Activated naive CD4-positive, alpha-beta T cell treated with anti-CD3 and anti-CD28 coated beads, Interleukin-2, amount 10 ng/mL, durations not matched to agents 7 days and 5 days (primary cell): Measurements from ENCODE around the gene SEC16B.

Source experiments
- CTCF ChIA-PET: fragments of 350-600 bp; sonication (Branson Sonifier 250); formaldehyde crosslinking; loops from one replicate; lab custom pipeline; 2021; ENCODE audit warnings: antibody characterized with exemption; lab: Charles Lee
- DNase-seq: peaks from one replicate; pipeline ENCODE4 v3.0.0-alpha.2; 2020
- H3K27ac Mint-ChIP-seq: one replicate; pipeline ENCODE4 v1.8.0; 2021; ENCODE audit warnings: mild to moderate bottlenecking, moderate library complexity, mixed read lengths
- H3K27me3 Mint-ChIP-seq: one replicate; pipeline ENCODE4 v1.8.0; 2021; ENCODE audit warnings: mild to moderate bottlenecking, mixed read lengths
- H3K36me3 Mint-ChIP-seq: one replicate; pipeline ENCODE4 v1.8.0; 2021; ENCODE audit warnings: mixed read lengths
- H3K4me1 Mint-ChIP-seq: one replicate; pipeline ENCODE4 v1.8.0; 2021; ENCODE audit warnings: mixed read lengths
- H3K4me3 Mint-ChIP-seq: one replicate; pipeline ENCODE4 v1.8.0; 2021; ENCODE audit warnings: mild to moderate bottlenecking, moderate library complexity, mixed read lengths
- H3K9me3 Mint-ChIP-seq: one replicate; pipeline ENCODE4 v1.8.0; 2021; ENCODE audit warnings: mixed read lengths

Gene SEC16B

DNA sequence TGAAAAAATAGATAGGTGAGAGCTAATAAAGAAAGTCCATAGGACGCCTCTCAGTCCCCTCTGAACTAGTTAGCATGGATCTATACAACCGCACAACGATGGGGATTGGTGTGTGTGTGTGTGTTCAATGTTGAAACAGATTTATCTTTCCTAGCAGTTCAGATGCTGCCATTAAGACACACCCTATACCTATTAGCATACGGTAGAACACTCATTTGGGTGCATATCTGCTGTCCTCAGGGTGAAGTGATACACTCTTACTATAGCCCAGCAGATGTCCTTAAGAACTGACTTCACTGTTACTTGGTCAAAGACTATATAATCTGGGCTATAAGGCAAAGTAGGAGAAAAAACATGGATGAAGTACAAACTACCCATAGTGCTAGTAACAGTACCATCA, 4.6 kb downstream of the SEC16B start:
- no peaks in the 10 kb centered on the region for H3K27me3 Mint-ChIP-seq
- no peaks in the 10 kb centered on the region for H3K4me1 Mint-ChIP-seq
- H3K36me3 Mint-ChIP-seq = no peaks in the 10 kb centered on the region
- H3K27ac Mint-ChIP-seq = no peak overlapping the region
- DNase-seq = no peak
- H3K9me3 Mint-ChIP-seq = no peaks in the 10 kb centered on the region
- CTCF ChIA-PET = no interaction called here
- no peak overlapping the region for H3K4me3 Mint-ChIP-seq

- H3K27me3 Mint-ChIP-seq = no peaks in the 10 kb centered on the region
- no peak for DNase-seq
- H3K9me3 Mint-ChIP-seq = no peaks in the 10 kb centered on the region
- no peaks in the 10 kb centered on the region for H3K36me3 Mint-ChIP-seq
- CTCF ChIA-PET = no interaction called here
- H3K4me3 Mint-ChIP-seq = no peak overlapping the region
- H3K27ac Mint-ChIP-seq = no peak overlapping the region
- H3K4me1 Mint-ChIP-seq = no peaks in the 10 kb centered on the region
These were observed 5.5 kb downstream of the SEC16B start for GRCh38 chr1:177964336-177964735.

GRCh38 chr1:177960939-177961622, 8.8 kb downstream of the SEC16B start:
- no peaks in the 10 kb centered on the region for H3K9me3 Mint-ChIP-seq
- no peak for DNase-seq
- H3K27me3 Mint-ChIP-seq = no peaks in the 10 kb centered on the region
- CTCF ChIA-PET = interaction anchor here (1.1 kb wide), 1 partner anchor 13 kb away, joined by 3 read pairs; no protein-coding TSS in a partner anchor
- H3K4me1 Mint-ChIP-seq = no peaks in the 10 kb centered on the region
- H3K36me3 Mint-ChIP-seq = no peaks in the 10 kb centered on the region
- no peak overlapping the region for H3K4me3 Mint-ChIP-seq
- H3K27ac Mint-ChIP-seq = no peak overlapping the region

DNA sequence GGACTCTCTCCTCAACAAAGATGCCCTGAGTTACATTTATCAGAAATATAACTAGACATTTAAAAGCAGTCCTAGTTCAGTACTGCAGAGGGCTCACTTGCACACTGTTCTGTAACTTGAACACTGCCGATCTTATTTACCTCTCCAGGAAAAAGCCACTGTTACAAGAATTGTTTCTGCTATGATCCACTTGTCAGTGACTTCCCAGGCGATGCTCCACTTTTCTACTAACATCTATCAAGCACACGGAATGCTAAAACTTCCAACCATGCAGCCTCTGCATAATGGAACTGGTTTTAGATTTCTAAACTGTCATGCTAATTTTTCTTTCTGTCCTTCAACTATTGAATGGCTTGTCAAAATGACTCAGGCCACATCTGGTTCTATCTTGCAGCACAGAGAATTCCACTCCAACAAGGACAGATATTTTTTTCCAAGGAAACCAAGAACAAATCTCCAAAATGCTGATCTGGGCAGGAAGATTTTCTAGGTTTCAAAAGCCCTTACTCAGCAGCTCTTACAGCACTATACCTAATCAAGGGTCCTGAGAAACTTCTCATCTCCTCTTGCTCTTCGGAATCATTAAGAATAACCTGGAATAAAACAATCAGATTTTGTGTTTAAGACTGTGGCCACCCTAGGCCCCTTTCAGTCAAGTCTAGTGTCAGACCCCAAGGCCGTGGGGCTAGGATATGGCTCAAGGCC, 9.9 kb downstream of the SEC16B start:
- H3K27me3 Mint-ChIP-seq = no peaks in the 10 kb centered on the region
- no peak for DNase-seq
- H3K36me3 Mint-ChIP-seq = no peaks in the 10 kb centered on the region
- CTCF ChIA-PET = no interaction called here
- H3K9me3 Mint-ChIP-seq = no peaks in the 10 kb centered on the region
- H3K4me3 Mint-ChIP-seq = no peak overlapping the region
- H3K27ac Mint-ChIP-seq = no peak overlapping the region
- H3K4me1 Mint-ChIP-seq = no peaks in the 10 kb centered on the region

- H3K9me3 Mint-ChIP-seq = no peaks in the 10 kb centered on the region
- H3K4me1 Mint-ChIP-seq = no peaks in the 10 kb centered on the region
- H3K36me3 Mint-ChIP-seq = no peaks in the 10 kb centered on the region
- no peaks in the 10 kb centered on the region for H3K27me3 Mint-ChIP-seq
- no peak overlapping the region for H3K27ac Mint-ChIP-seq
- H3K4me3 Mint-ChIP-seq = no peak overlapping the region
- no peak for DNase-seq
- CTCF ChIA-PET = no interaction called here
These were observed 11.8 kb downstream of the SEC16B start for GRCh38 chr1:177958092-177958491.

DNA sequence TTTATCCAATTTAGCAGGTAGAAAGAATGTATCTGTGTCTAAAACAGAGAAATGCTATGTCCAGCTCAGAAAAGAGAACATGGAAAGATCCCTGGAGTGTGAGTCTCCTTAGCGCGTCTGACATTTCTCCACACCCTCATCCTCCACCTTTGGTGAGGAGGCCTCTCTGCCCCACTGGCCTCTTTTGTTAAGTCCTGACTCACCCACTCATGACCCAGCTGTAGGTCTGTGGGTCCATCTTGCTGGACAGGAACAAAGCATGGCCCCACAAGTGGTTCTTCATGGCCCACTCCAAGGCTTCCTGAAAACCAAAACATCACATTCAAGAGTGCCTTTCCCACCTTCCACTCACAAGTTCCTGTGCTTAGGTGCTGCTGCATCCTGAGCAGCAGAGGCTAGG, 15.8 kb downstream of the SEC16B start:
- no peak overlapping the region for H3K27ac Mint-ChIP-seq
- peaks cover 3% of the 10 kb centered on the region for H3K27me3 Mint-ChIP-seq
- DNase-seq = no peak
- CTCF ChIA-PET = interaction anchor here (1.3 kb wide), 1 partner anchor 8 kb away, joined by 3 read pairs; no protein-coding TSS in a partner anchor
- no peaks in the 10 kb centered on the region for H3K4me1 Mint-ChIP-seq
- H3K9me3 Mint-ChIP-seq = no peaks in the 10 kb centered on the region
- no peaks in the 10 kb centered on the region for H3K36me3 Mint-ChIP-seq
- no peak overlapping the region for H3K4me3 Mint-ChIP-seq

DNA sequence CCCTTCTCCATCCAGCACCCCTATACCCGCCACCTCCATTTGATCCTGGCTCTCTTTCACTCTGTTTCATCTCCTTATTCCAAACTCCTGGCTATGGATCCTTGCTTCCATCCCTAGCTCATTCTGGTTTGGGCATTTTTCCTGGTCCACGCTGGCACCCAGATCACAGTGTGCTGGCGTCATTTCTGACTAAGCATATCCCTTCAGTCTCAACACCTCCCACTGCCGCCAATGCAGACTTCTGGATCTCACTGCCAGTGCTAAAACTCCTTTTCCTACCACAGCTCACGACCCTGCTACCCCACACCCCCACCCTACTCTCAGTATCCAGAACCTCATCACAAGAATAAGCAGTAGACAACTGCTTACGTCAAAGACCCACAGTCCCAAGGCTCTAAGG, 16.3 kb downstream of the SEC16B start:
- Mint-ChIP-seq H3K36me3 (no peaks in the 10 kb centered on the region), H3K27me3 (peaks cover 3% of the 10 kb centered on the region), H3K27ac (no peak overlapping the region), H3K4me1 (no peaks in the 10 kb centered on the region), H3K4me3 (no peak overlapping the region), H3K9me3 (no peaks in the 10 kb centered on the region)
- CTCF ChIA-PET = no interaction called here
- no peak for DNase-seq

GRCh38 chr1:177952691-177953090, 17.2 kb downstream of the SEC16B start:
- Mint-ChIP-seq H3K27me3 (peaks cover 3% of the 10 kb centered on the region), H3K9me3 (no peaks in the 10 kb centered on the region), H3K27ac (no peak overlapping the region), H3K36me3 (no peaks in the 10 kb centered on the region), H3K4me1 (no peaks in the 10 kb centered on the region), H3K4me3 (no peak overlapping the region)
- DNase-seq = no peak
- CTCF ChIA-PET = no interaction called here

- Mint-ChIP-seq H3K4me3 (no peak overlapping the region), H3K4me1 (no peaks in the 10 kb centered on the region), H3K9me3 (no peaks in the 10 kb centered on the region), H3K27ac (no peak overlapping the region), H3K36me3 (no peaks in the 10 kb centered on the region), H3K27me3 (peaks cover 3% of the 10 kb centered on the region)
- CTCF ChIA-PET = interaction anchor here (0.6 kb wide), 1 partner anchor 344 kb away, joined by 3 read pairs; no protein-coding TSS in a partner anchor
- no peak for DNase-seq
These were observed 17.6 kb downstream of the SEC16B start for GRCh38 chr1:177952249-177952648.

DNA sequence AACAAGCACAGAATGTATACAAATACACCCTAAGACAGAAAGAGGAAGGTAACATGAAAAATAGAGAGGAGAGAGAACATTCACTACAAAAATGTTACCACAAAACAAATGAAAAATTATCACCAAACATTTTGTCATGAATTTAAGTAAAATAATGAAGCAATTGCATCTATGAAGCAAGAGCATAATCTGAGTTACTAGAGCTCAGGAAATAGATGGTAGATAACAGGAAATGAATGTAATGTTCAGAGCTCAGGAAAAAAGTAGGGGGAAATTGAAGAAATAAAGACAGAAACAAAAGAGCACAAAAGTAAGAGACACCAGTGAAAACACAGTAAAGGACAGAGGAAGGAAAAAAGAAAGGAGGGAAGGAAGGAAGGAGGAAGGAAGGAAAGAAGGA, 19.4 kb downstream of the SEC16B start:
- no peak for DNase-seq
- H3K27me3 Mint-ChIP-seq = peaks cover 3% of the 10 kb centered on the region
- H3K4me3 Mint-ChIP-seq = no peak overlapping the region
- CTCF ChIA-PET = no interaction called here
- H3K9me3 Mint-ChIP-seq = no peaks in the 10 kb centered on the region
- H3K4me1 Mint-ChIP-seq = no peaks in the 10 kb centered on the region
- no peak overlapping the region for H3K27ac Mint-ChIP-seq
- H3K36me3 Mint-ChIP-seq = no peaks in the 10 kb centered on the region

DNA sequence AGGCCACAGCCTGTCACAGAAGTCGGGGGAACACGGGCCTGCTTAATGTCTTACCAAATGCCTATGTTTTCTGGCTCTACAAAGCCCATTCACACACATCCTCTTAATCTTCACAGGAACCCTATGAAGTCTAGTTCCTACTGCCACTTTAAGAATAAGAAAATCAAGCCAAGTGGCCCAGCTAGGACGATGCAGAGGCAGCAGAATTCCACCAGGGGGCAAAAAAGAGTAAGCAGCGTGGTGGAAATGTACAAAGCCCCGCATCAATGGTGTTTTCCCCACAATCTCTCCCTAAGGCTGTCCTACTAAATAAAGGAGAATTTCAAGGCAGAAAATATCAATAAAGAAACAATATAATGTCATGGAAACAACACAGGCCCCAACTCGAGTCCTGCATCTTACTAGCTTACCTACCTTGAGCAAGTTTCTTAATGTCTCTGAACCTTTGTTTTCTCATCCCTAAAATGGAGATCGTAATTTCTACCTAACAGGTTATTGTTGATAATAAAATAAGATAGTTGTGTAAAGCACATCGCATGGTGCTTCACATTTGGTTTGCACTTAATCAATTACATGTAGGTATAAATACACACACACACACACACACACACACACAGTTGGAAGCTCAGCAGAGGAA, 21.4 kb downstream of the SEC16B start:
- H3K27ac Mint-ChIP-seq = no peak overlapping the region
- DNase-seq = peak; percentile 47
- no peaks in the 10 kb centered on the region for H3K9me3 Mint-ChIP-seq
- no peaks in the 10 kb centered on the region for H3K36me3 Mint-ChIP-seq
- H3K4me1 Mint-ChIP-seq = no peaks in the 10 kb centered on the region
- CTCF ChIA-PET = interaction anchor here (0.6 to 1.7 kb wide), 4 partner anchors 13 to 1053 kb away, joined by 3 to 6 read pairs (median 3); no protein-coding TSS in a partner anchor
- peaks cover 3% of the 10 kb centered on the region for H3K27me3 Mint-ChIP-seq
- H3K4me3 Mint-ChIP-seq = no peak overlapping the region

- H3K4me1 Mint-ChIP-seq = no peaks in the 10 kb centered on the region
- no peak overlapping the region for H3K27ac Mint-ChIP-seq
- CTCF ChIA-PET = interaction anchor here (0.6 to 1.7 kb wide), 6 partner anchors 12 to 1052 kb away, joined by 3 to 6 read pairs (median 3); no protein-coding TSS in a partner anchor
- peaks cover 3% of the 10 kb centered on the region for H3K27me3 Mint-ChIP-seq
- H3K9me3 Mint-ChIP-seq = no peaks in the 10 kb centered on the region
- no peak overlapping the region for H3K4me3 Mint-ChIP-seq
- DNase-seq = no peak
- no peaks in the 10 kb centered on the region for H3K36me3 Mint-ChIP-seq
These were observed 22.2 kb downstream of the SEC16B start for GRCh38 chr1:177947623-177948022.

DNA sequence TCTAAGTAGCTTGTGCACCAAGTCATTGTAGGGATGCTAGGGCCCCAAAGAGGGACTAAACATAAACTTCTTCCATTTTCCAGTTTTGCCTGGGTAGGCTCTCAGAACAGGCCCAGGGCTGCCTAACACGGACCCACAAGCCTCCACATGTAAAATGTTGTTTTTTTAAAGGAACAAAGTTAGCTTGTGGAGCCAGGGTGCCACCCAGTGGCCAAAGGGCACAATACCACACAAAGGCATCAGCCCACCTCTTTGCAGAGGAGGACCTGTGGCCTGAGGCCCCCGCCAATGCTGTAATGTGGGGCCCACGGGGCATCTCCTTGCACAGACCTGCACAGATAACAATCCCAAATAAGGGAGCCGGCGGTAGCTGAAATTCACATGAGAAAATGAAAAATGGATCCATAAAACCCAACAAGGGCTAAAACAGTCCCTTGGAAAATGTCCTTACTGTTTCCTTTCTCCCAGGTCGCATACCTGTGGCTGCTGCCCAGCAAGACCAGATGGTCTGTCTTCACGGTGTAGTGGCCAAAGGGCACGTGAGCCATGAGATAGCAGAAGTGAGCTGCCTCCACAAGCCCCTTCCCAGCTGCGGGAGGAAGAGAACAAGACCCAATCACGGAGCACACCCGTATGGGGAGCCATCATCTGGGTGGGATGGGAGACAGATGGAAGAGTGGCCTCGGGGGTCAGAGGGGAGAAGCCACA, 23.8 kb downstream of the SEC16B start:
- CTCF ChIA-PET = interaction anchor here (0.7 to 1.8 kb wide), 8 partner anchors 8 to 1049 kb away, joined by 3 to 6 read pairs (median 4); no protein-coding TSS in a partner anchor
- H3K27ac Mint-ChIP-seq = no peak overlapping the region
- H3K4me1 Mint-ChIP-seq = no peaks in the 10 kb centered on the region
- no peaks in the 10 kb centered on the region for H3K27me3 Mint-ChIP-seq
- no peaks in the 10 kb centered on the region for H3K36me3 Mint-ChIP-seq
- H3K4me3 Mint-ChIP-seq = no peak overlapping the region
- no peaks in the 10 kb centered on the region for H3K9me3 Mint-ChIP-seq
- peak; percentile 51 for DNase-seq
